Measurements from ENCODE around the gene RBPJ.
"Not testable (repeated sequence)": the region's sequence is repeated elsewhere in the genome, so short reads cannot be mapped to it uniquely, and the experiment has no call there.

RBPJ gene

DNA sequence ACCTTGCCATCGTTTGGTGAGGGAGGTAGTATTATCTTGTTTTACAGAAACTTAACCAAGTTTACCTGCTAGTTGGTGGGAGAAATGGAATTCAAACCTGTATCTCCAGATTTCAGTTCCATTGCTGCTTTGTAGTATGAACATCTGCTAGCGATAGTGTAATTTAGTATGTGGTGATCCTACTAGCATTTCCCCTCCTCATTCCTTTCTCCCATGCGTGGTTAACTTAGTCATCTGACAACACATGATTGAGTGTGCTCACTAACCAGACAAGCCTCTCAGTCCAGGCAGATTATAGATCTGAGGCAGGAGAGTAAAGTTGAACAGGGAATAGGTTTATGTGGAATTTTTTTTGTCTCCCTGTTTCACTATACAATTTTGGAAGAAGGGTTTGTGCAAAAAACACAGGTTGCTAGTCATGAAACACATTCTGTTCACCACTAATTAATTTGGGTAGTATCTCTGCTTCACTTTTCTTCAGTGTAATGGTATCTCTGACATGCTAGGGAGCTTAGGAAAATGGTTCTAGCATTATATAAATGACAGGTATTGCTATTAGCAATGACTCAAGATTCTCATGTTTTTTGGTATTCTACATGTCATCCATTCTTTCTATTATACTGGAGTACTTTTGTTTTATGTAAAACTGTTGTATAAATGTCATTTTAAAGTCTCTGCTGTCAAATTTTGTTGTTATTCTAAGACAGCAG lies 21.7 kb downstream of the RBPJ start:
- DNase-seq, result no peak

GRCh38 chr4:26343038-26343398 lies 22.2 kb downstream of the RBPJ start:
- DNase-seq, result no peak

GRCh38 chr4:26344901-26345564 lies 24.2 kb downstream of the RBPJ start:
- no peak for DNase-seq

GRCh38 chr4:26345565-26345938 lies 24.7 kb downstream of the RBPJ start:
- DNase-seq, result no peak

- DNase-seq, result no peak
These were observed 25.4 kb downstream of the RBPJ start for GRCh38 chr4:26346203-26346620.

DNA sequence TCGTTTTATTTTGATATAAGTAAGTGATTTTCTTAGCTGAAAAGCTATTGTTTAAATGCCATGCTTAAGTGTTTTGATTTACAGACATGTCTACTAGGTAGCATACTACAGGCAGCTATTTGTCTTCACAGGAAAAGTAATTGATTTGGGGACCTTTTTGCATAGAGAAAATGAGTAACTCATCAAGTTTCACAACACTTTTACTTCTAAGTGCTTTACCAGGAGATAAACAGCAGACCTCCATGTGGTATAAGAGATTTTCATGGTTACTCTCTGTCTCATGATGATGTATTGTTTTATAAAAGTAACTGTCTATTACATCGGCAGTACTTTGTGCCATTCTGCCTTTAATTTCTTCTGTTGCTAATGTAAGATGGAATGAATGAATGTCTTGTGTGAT lies 28.7 kb downstream of the RBPJ start:
- no peak for DNase-seq

DNA sequence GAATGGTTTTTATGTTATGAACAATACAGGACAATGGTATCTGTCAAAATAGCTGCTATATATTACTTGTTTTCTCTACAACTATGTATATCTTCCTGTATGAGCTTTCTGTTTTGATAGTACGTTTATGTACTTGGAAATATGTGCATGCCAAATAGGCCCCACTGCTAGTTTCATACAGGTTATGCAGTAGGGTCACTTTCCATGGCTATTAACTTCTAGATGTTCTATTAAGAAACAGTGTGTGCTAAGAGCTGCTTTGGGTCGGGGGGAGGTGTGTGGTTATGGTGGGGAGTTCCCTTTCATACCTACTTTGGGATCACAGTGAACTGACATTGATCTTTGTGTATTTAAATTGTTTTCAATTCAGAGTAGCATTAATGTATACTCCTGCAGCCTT lies 30.9 kb downstream of the RBPJ start:
- no peak for DNase-seq

- DNase-seq, result no peak
These were observed 33.7 kb downstream of the RBPJ start for GRCh38 chr4:26354491-26354890.

DNA sequence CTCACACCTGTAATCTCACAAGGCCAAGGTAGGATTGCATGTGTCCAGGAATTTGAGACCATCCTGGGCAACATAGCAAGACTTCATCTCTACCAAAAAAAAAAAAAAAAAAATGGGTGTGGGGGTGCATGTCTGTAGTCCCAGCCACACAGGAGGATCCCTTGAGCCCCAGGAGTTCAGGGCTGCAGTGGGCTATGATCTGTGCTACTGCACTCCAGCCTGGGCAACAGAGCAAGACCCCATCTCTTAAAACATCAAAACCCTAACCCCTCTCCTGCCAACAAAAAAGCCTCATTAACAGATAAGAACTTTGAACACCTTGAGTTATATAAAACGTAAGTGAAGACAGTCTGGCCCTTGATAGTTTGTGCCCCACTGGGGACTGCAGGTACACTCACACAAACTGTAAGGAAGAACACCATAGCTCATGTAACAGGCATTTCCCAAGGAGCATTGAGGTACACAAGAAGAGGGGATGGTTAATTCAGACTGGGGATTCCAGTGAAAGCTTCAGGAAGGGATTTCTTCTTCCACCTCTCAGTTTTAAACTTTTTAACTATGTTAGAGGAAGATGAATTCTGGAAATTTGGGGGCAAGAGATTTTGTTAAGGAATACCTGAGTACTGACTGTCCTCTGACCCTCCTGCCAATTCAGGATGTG lies 34.7 kb downstream of the RBPJ start:
- no peak for DNase-seq

DNA sequence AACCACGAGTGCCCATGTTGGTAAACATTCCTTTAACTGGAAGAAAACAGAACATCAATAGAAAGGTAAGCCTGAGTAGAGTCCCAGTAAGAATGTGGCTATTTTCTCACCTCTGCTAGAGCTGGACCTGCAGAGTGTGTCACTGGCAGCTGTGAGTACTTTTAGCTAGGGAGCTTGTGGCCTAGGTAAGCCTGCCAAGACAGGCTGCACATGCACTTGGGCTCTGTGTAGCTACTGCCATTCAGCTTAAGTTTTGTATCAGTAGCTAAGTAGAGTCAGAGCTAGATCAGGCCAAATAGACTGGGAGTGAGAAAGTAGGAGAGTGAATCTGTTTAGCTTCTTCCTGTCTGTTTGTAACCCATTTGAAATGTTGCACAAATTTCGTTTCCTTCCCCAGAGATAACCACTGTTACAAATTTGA lies 35.3 kb downstream of the RBPJ start:
- DNase-seq, result peak in 1 of 5 experiments; percentile 55

GRCh38 chr4:26359521-26359920 lies 38.7 kb downstream of the RBPJ start:
- not testable (repeated sequence) for DNase-seq

DNA sequence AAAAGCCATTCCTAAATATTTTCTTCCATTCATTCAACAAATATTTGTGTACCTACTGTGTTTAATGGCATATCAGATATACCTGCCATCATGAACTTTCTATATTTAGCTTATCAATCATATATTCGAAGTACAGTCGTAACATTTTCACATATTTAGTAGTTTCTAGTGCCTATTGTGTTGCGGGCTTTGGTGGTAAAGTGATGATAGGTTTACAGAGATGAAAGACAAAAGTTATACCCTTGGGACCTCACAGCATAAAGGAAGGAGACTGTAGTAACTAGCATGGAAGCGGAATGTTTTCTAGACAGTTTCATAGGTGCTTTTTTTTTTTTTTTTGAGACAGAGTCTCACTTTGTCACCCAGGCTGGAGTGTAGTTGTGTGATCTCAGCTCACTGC lies 39.5 kb downstream of the RBPJ start:
- DNase-seq, result no peak

GRCh38 chr4:26360864-26361263 lies 40.0 kb downstream of the RBPJ start:
- no peak for DNase-seq

DNA sequence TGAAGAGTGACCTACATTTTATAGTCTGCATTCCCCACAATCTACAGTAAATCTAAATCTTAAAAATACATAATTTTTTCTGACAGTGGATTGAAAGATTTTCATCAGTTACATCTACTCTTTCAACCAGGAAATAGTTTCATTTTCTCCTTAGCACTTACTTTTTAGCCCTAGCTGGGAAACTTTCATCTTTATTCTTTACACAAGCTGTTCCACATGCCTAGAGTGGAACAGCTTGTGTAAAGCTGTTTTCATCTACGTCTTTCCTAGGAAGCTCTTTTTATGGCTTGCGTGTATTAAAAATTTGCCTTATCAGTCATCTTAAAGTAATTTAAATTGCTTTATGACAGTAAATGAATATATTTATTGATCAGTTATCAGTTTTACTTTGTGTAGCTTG lies 40.5 kb downstream of the RBPJ start:
- DNase-seq, result no peak

DNA sequence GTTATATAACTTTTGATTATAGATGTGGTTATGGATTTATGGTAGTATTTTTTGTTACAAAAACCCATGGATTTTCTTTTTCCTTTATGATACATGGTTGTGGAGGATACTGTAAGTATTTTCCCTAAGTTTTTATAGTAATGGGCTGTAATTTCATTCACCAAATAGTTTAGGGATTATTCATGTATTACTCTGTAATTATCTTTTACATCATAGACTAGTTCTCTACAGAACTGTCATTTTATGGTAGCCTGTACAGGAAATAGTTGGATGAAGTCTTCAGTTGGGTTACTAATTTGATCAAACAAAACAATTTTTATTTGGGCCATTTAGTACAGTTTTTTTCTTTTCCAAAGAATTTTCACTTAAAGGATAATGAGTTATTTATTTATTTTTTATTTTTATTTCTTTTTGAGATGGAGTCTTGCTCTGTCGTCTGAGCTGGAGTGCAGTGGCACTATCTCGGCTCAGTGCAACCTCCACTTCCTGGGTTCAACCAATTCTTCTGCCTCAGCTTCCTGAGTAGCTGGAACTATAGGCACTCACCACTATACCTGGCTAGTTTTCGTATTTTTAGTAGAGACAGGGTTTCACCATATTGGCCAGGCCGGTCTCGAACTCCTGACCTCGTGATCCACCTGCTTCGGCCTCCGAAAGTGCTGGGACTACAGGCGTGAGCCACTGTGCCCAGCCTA lies 42.1 kb downstream of the RBPJ start:
- DNase-seq, result peak in 1 of 5 experiments; percentile 40

- DNase-seq, result peak in 1 of 5 experiments; percentile 64
These were observed 44.8 kb downstream of the RBPJ start for GRCh38 chr4:26365537-26366150.

- no peak for DNase-seq
These were observed 47.0 kb downstream of the RBPJ start for GRCh38 chr4:26367811-26368210.

- DNase-seq, result no peak
These were observed 47.9 kb downstream of the RBPJ start for GRCh38 chr4:26368685-26369084.

DNA sequence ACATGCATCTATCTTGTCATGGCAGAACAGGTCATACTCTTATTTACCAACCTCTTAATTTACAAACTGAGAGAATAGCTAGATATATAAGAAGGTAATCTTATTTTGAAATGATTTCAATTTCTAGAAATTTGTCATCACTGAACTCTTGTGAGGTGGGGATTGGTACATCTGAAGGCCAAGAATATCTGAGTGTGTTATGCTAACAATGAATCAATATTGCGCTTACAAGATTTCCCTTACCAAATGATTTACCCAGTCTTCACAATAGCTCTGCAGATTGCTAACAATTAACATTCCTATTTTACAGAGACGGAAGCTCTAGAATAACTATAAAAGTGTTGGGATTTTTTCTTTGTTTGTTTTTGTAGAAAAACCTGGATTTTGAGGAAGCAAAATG lies 48.3 kb downstream of the RBPJ start:
- no peak for DNase-seq

DNA sequence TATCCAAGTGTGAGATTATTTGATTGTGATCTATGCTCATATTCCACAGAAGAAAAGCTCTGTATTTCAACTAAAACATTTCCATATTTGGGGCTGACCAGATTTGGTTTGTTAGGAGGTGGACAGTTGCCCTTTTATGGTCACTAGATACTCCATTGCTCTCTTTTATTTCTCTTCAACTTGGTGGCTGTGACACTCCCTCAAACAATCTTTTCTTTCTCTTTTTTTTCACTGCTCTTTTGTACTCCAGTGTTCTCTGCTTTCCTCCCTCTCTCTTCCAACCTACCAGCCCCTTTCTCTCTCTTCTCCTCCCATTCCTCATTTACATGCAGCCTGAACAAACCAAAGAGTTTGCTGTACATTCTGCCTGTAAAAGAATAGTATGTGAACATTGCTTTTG lies 48.8 kb downstream of the RBPJ start:
- no peak for DNase-seq

DNA sequence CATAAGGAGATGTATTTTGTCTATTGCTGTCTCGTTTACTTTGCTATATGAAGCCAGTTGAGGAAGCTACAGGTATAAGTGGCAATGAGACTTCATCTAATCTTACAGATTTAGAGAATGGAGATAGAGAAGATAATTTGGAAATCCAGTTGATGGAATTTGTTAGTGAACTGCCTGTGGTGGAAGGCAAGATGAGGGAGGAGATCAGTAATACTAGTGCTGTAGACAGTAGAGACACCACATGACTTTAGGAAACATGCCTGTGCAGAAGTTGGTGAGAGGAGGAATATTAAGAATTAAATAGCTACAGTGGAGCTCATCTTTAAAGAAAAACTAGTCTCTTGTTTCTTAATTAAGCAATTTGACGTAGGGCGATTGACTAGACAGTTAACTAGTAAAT lies 51.3 kb downstream of the RBPJ start:
- no peak for DNase-seq

- peak in 3 of 5 experiments; percentile 9 to 96 (median 55) for DNase-seq
These were observed 51.8 kb downstream of the RBPJ start for GRCh38 chr4:26372525-26373172.

GRCh38 chr4:26375551-26375950 lies 54.7 kb downstream of the RBPJ start:
- DNase-seq, result no peak

Data from T-helper 2 cell (primary cell).